Measurements from ENCODE around the gene ARHGEF11. TPM values are rescaled to one million over a fixed set of nuclear protein-coding genes. Genes with fewer than 3 reads are reported as not detected.

The ARHGEF11 gene
- total RNA-seq, 1 donor from 2014 or later = 41.1 TPM

- Histone ChIP-seq H3K27me3 (no peaks in the 10 kb centered on the region), H3K9me3 (peaks cover 14% of the 10 kb centered on the region), H3K36me3 (no peaks in the 10 kb centered on the region), H3K27ac (no peak overlapping the region), H3K4me1 (no peaks in the 10 kb centered on the region), H3K4me3 (no peak overlapping the region)
- DNase-seq (no peak), ATAC-seq (no peak)
- no peak for TF ChIP-seq CTCF (IDR thresholded peaks at IDR 0.05)
- intact Hi-C loops (cut with DNase I) = no loop called here
Measured at GRCh38 chr1:157021688-157022087, 23.9 kb downstream of the ARHGEF11 start.

- Histone ChIP-seq H3K36me3 (no peaks in the 10 kb centered on the region), H3K4me1 (no peaks in the 10 kb centered on the region), H3K4me3 (no peak overlapping the region), H3K27ac (no peak overlapping the region), H3K27me3 (no peaks in the 10 kb centered on the region), H3K9me3 (peaks cover 14% of the 10 kb centered on the region)
- intact Hi-C loops (cut with DNase I) = no loop called here
- no peak for ATAC-seq
- no peak for DNase-seq
- TF ChIP-seq CTCF (IDR thresholded peaks at IDR 0.05) = no peak
Measured at GRCh38 chr1:157019457-157019856, 26.1 kb downstream of the ARHGEF11 start.

GRCh38 chr1:157011845-157012244 lies 33.7 kb downstream of the ARHGEF11 start:
- no peaks in the 10 kb centered on the region for H3K9me3 ChIP-seq
- TF ChIP-seq CTCF (IDR thresholded peaks at IDR 0.05) = no peak
- peaks cover 8% of the 10 kb centered on the region for H3K4me1 ChIP-seq
- intact Hi-C loops (cut with DNase I) = no loop called here
- H3K36me3 ChIP-seq = no peaks in the 10 kb centered on the region
- no peak overlapping the region for H3K27ac ChIP-seq
- H3K4me3 ChIP-seq = no peak overlapping the region
- no peaks in the 10 kb centered on the region for H3K27me3 ChIP-seq
- DNase-seq (no peak), ATAC-seq (no peak)

GRCh38 chr1:157008502-157008901 lies 37.0 kb downstream of the ARHGEF11 start:
- Histone ChIP-seq H3K4me1 (peaks cover 15% of the 10 kb centered on the region), H3K4me3 (no peak overlapping the region), H3K27ac (no peak overlapping the region), H3K27me3 (no peaks in the 10 kb centered on the region), H3K36me3 (no peaks in the 10 kb centered on the region), H3K9me3 (no peaks in the 10 kb centered on the region)
- intact Hi-C loops (cut with DNase I) = no loop called here
- DNase-seq (no peak), ATAC-seq (no peak)
- TF ChIP-seq CTCF (IDR thresholded peaks at IDR 0.05) = no peak

GRCh38 chr1:157007306-157007705 lies 38.2 kb downstream of the ARHGEF11 start:
- Histone ChIP-seq H3K27me3 (no peaks in the 10 kb centered on the region), H3K9me3 (no peaks in the 10 kb centered on the region), H3K36me3 (no peaks in the 10 kb centered on the region), H3K27ac (no peak overlapping the region), H3K4me3 (no peak overlapping the region), H3K4me1 (peaks cover 15% of the 10 kb centered on the region)
- DNase-seq (no peak), ATAC-seq (no peak)
- intact Hi-C loops (cut with DNase I) = no loop called here
- TF ChIP-seq CTCF (IDR thresholded peaks at IDR 0.05) = no peak

GRCh38 chr1:157006676-157007075 lies 38.9 kb downstream of the ARHGEF11 start:
- ATAC-seq = no peak
- no peak overlapping the region for H3K27ac ChIP-seq
- H3K27me3 ChIP-seq = no peaks in the 10 kb centered on the region
- TF ChIP-seq CTCF (IDR thresholded peaks at IDR 0.05) = no peak
- H3K4me1 ChIP-seq = peaks cover 15% of the 10 kb centered on the region
- no peak for DNase-seq
- H3K4me3 ChIP-seq = no peak overlapping the region
- no peaks in the 10 kb centered on the region for H3K36me3 ChIP-seq
- no peaks in the 10 kb centered on the region for H3K9me3 ChIP-seq
- intact Hi-C loops (cut with DNase I) = no loop called here

Measured in upper lobe of right lung (tissue), 1 donor.